K562 (cell line): Measurements from ENCODE around the gene ODF4.

Experiments used
- ETV6 ChIP-seq, 3 experiments: fragments of 150-350 bp in 1 of 3; sonication (generic) in 1 of 3; formaldehyde crosslinking in 1 of 3; IDR thresholded peaks; 2 replicates each; pipeline versions ENCODE4 v1.6.1 to v1.8.0; 2014 to 2022; ENCODE audit warnings: borderline replicate concordance in 2 of 3, low read depth in 2 of 3, antibody characterized with exemption in 1 of 3, low read length in 1 of 3, mild to moderate bottlenecking in 1 of 3, missing genetic modification reagents in 1 of 3
- LARP7 ChIP-seq: fragments of 450-650 bp; IDR thresholded peaks from 2 replicates; pipeline ENCODE4 v1.6.1; 2016
- MEF2A ChIP-seq: IDR thresholded peaks from 2 replicates; pipeline ENCODE4 v1.6.1; 2011; ENCODE audit warnings: low read depth, mild to moderate bottlenecking, low read length, moderate library complexity; ENCODE audit not compliant: control insufficient read depth
- YY1 ChIP-seq, 3 experiments: IDR thresholded peaks; 2 replicates each; pipeline ENCODE4 v1.6.1; 2011; ENCODE audit warnings: low read length in 2 of 3, mild to moderate bottlenecking in 2 of 3, moderate library complexity in 2 of 3, borderline replicate concordance in 1 of 3, control low read depth in 1 of 3, low read depth in 1 of 3; ENCODE audit not compliant: insufficient read depth in 3 of 3, insufficient replicate concordance in 2 of 3, control insufficient read depth in 1 of 3, insufficient read length in 1 of 3; ENCODE audit errors: extremely low read depth in 1 of 3
- ZNF445 ChIP-seq: fragments of 250-450 bp; sonication (Bioruptor Pico); IDR thresholded peaks from 2 replicates; pipeline ENCODE4 v1.4.0; 2020; ENCODE audit warnings: low read depth, mild to moderate bottlenecking, moderate library complexity
- TF ChIP-seq, protein P1 (sequence below), 3 experiments: IDR thresholded peaks in 2 of 3; conservative IDR thresholded peaks in 1 of 3; 2 replicates each; pipeline ENCODE4 v1.5.1; 2011 to 2012; ENCODE audit warnings: low read length in 3 of 3, mild to moderate bottlenecking in 3 of 3, control low read depth in 2 of 3, improper control_type of control experiment in 1 of 3, inconsistent platforms in 1 of 3, low read depth in 1 of 3, mixed read lengths in 1 of 3, moderate library complexity in 1 of 3; ENCODE audit not compliant: insufficient read depth in 2 of 3
- TF ChIP-seq, protein P2 (sequence below): fragments of 450-650 bp; IDR thresholded peaks from 2 replicates; pipeline ENCODE4 v1.6.1; 2016

GRCh38 chr17:8300226-8300625, 39.4 kb upstream of the ODF4 start:
- TF ChIP-seq, protein P1, sequence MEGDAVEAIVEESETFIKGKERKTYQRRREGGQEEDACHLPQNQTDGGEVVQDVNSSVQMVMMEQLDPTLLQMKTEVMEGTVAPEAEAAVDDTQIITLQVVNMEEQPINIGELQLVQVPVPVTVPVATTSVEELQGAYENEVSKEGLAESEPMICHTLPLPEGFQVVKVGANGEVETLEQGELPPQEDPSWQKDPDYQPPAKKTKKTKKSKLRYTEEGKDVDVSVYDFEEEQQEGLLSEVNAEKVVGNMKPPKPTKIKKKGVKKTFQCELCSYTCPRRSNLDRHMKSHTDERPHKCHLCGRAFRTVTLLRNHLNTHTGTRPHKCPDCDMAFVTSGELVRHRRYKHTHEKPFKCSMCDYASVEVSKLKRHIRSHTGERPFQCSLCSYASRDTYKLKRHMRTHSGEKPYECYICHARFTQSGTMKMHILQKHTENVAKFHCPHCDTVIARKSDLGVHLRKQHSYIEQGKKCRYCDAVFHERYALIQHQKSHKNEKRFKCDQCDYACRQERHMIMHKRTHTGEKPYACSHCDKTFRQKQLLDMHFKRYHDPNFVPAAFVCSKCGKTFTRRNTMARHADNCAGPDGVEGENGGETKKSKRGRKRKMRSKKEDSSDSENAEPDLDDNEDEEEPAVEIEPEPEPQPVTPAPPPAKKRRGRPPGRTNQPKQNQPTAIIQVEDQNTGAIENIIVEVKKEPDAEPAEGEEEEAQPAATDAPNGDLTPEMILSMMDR (IDR thresholded peaks at IDR 0.05 in 2 of 3, conservative IDR thresholded peaks at IDR 0.05 in 1 of 3; ENCODE audit: insufficient read depth in 2 of 3, low read depth in 1 of 3, low read length in 3 of 3) = no peak
- TF ChIP-seq, protein P2, sequence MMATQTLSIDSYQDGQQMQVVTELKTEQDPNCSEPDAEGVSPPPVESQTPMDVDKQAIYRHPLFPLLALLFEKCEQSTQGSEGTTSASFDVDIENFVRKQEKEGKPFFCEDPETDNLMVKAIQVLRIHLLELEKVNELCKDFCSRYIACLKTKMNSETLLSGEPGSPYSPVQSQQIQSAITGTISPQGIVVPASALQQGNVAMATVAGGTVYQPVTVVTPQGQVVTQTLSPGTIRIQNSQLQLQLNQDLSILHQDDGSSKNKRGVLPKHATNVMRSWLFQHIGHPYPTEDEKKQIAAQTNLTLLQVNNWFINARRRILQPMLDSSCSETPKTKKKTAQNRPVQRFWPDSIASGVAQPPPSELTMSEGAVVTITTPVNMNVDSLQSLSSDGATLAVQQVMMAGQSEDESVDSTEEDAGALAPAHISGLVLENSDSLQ = peak; percentile 25; the same call in 1 of the 2 replicates
- TF ChIP-seq MEF2A (no peak), ZNF445 (CRISPR knock-in tag) (no peak), ETV6 (IDR thresholded peaks at IDR 0.05; ENCODE audit: borderline replicate concordance in 1 of 2, low read depth in 2 of 2, low read length in 1 of 2) (no peak), ETV6 (CRISPR knock-in tag; IDR thresholded peaks at IDR 0.05; ENCODE audit: borderline replicate concordance) (no peak), YY1 (IDR thresholded peaks at IDR 0.05; ENCODE audit: borderline replicate concordance in 1 of 3, control insufficient read depth in 1 of 3, extremely low read depth in 1 of 3, insufficient read depth in 3 of 3, insufficient read length in 1 of 3, insufficient replicate concordance in 2 of 3, low read depth in 1 of 3, low read length in 2 of 3) (no peak), LARP7 (no peak)
